ENCODE data around the gene DDX10.
A peak's percentile ranks its signal among the peaks of the same experiment; 100 is the strongest.

DDX10 gene

GRCh38 chr11:108662700-108663099 is 2.2 kb upstream of the DDX10 start:
- no peak for DNase-seq

- DNase-seq = no peak
These were observed 1.6 kb upstream of the DDX10 start for GRCh38 chr11:108663154-108663877.

GRCh38 chr11:108666373-108666772 is 1.5 kb downstream of the DDX10 start:
- DNase-seq = no peak

GRCh38 chr11:108669286-108669685 is 4.4 kb downstream of the DDX10 start:
- no peak for DNase-seq

GRCh38 chr11:108669711-108670110 is 4.8 kb downstream of the DDX10 start:
- no peak for DNase-seq

- no peak for DNase-seq
These were observed 5.6 kb downstream of the DDX10 start for GRCh38 chr11:108670451-108670850.

GRCh38 chr11:108672113-108672512 is 7.2 kb downstream of the DDX10 start:
- no peak for DNase-seq

- DNase-seq = no peak
These were observed 7.9 kb downstream of the DDX10 start for GRCh38 chr11:108672786-108673185.

GRCh38 chr11:108679045-108679444 is 14.2 kb downstream of the DDX10 start:
- DNase-seq = no peak

- no peak for DNase-seq
These were observed 15.4 kb downstream of the DDX10 start for GRCh38 chr11:108680271-108680670.

- DNase-seq = no peak
These were observed 20.7 kb downstream of the DDX10 start for GRCh38 chr11:108685419-108686130.

GRCh38 chr11:108693852-108694251 is 29.0 kb downstream of the DDX10 start:
- no peak for DNase-seq

GRCh38 chr11:108694846-108695245 is 30.0 kb downstream of the DDX10 start:
- no peak for DNase-seq

- peak; percentile 19 for DNase-seq
These were observed 33.1 kb downstream of the DDX10 start for GRCh38 chr11:108697872-108698473.

- no peak for DNase-seq
These were observed 34.2 kb downstream of the DDX10 start for GRCh38 chr11:108698844-108699642.

GRCh38 chr11:108703916-108704315 is 39.0 kb downstream of the DDX10 start:
- no peak for DNase-seq

- no peak for DNase-seq
These were observed 40.2 kb downstream of the DDX10 start for GRCh38 chr11:108705061-108705460.

GRCh38 chr11:108708173-108708572 is 43.3 kb downstream of the DDX10 start:
- no peak for DNase-seq

- no peak for DNase-seq
These were observed 44.9 kb downstream of the DDX10 start for GRCh38 chr11:108709741-108710140.

- no peak for DNase-seq
These were observed 48.4 kb downstream of the DDX10 start for GRCh38 chr11:108713076-108713790.

GRCh38 chr11:108715239-108715638 is 50.4 kb downstream of the DDX10 start:
- DNase-seq = no peak

- DNase-seq = no peak
These were observed 53.6 kb downstream of the DDX10 start for GRCh38 chr11:108718466-108718865.
